NCI-H1092 treated with DMSO at 0.1 percent for 48 hours (cell line): Measurements from ENCODE around the gene XIRP2.
"Not testable (repeated sequence)": the region's sequence is repeated elsewhere in the genome, so short reads cannot be mapped to it uniquely, and the experiment has no call there.

ENCODE experiments used
- DNase-seq: peaks from one replicate; lab custom pipeline; 2025; lab: John Stamatoyannopoulos, UW

Gene XIRP2

DNA sequence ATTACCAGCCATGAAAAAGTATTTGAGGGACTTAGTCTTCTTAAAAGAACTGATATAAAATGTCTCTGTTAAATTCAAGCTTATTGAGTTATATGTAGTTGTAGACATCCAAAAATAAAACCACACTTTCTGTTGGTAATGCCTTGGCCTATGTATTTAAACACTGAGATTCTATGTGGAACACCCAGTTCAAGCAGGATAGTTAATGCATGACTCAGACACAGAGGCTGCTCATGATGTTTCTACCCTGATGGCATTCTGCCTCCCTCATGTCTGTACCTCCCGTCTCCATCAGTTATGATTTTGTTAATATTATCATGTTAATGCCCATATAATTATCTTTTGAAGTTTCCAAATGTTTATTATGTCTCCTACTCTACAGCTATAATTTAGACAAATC lies 164.5 kb downstream of the XIRP2 start:
- no peak for DNase-seq

DNA sequence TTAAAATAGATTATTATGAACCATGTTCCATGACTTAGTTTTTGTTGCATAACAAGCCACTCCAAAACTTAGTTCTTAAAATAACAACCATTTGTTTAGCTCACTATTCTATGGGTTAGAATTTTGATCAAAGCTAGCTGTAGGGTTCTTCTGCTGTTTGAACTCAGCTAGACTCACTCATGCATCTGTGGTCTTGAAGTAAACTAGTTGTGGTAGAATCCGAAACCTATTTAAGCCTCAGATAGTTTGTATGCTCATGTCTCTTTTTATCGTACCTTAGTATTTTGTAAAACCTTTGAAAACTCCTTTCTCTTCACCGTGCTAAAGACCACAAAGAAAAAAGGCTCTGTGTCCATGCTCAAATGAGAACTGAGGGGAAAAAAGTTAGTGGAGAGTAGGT lies 166.6 kb downstream of the XIRP2 start:
- DNase-seq: no peak

- no peak for DNase-seq
These were observed 169.2 kb downstream of the XIRP2 start for GRCh38 chr2:167057446-167057845.

DNA sequence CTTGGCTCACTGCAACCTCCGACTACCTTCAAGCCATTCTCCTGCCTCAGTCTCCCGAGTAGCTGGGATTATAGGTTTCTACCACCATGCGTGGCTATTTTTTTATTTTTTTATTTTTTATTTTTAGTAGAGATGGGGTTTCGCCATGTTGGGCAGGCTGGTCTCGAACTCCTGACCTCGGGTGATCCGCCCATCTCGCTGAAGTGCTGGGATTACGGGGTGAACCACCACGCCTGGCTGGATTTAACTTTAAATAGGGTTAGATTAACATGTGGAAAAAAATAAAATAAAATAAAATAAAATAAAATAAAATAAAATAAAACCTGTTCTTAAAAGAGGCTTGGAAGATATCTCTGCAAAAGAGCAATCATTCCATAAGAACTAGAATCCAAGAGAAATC lies 170.9 kb downstream of the XIRP2 start:
- no peak for DNase-seq

DNA sequence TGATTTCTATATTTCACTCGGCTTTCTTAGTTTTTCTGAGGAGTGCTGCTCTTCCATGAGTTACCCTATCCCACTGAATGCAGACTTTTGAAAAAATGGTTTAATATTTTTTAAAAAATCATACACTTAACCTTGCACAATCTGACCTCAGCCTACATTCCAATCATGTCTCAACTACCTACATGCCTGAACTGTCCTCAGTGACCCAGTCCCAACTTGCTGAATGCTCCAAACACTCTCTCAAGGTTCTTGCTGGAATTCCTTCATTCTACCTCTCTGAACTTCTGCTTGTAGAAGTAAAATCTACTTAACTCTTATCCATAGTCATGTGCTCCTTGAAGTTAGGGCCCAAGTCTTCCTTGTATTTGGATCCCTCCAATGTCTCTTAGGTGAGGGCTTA lies 181.6 kb downstream of the XIRP2 start:
- DNase-seq: no peak

DNA sequence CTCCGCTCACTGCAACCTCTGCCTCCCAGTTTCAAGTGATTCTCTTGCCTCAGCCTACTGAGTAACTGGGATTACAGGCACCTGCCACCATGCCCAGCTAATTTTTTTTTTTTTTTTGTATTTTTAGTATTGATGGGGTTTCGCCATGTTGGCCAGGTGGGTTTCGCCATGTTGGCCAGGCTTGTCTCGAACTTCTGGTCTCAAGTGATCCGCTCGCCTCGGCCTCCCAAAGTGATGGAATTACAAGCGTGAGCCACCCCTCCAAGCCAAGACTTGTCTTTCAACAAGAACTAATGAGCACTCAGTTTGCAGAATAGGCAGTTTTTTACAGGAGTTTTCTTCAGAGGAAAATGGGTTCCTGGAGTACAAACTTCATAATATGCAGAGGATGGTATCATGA lies 187.4 kb downstream of the XIRP2 start:
- not testable (repeated sequence) for DNase-seq

DNA sequence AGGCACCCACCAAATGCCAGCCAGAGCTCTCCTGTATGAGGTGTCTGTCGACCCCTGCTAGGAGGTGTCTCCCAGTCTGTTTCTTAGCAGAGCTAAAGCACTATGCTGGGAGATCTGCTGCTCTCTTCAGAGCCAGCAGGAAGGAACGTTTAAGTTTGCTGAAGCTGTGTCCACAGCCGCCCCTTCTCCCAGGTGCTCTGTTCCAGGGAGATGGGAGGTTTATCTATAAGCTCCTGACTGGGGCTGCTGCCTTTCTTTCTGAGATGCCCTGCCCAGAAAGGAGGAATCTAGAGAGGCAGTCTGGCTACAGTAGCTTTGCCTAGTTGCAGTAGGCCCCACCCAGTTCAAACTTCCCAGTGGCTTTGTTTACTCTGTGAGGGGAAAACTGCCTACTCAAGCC lies 210.7 kb downstream of the XIRP2 start:
- not testable (repeated sequence) for DNase-seq

GRCh38 chr2:167100506-167100905 lies 212.2 kb downstream of the XIRP2 start:
- no peak for DNase-seq

GRCh38 chr2:167103028-167103756 lies 214.9 kb downstream of the XIRP2 start:
- no peak for DNase-seq

- no peak for DNase-seq
These were observed 215.5 kb downstream of the XIRP2 start for GRCh38 chr2:167103757-167104133.

GRCh38 chr2:167104691-167105090 lies 216.4 kb downstream of the XIRP2 start:
- DNase-seq: no peak

DNA sequence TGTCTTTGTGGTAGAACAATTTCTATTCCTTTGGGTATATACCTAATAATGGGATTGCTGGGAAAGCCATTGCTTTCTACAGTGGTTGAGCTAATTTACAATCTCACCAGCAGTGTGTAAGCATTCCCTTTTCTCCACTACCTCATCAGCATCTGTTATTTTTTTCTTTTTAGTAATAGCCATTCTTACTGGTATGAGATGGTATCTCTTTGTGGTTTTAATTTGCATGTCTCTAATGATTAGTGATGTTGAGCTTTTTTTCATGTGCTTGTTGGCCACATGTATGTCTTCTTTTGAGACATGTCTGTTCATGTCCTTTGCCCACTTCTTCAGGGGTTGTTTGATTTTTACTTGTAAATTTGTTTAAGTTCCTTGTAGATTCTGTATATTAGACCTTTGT lies 221.4 kb downstream of the XIRP2 start:
- DNase-seq: not testable (repeated sequence)

DNA sequence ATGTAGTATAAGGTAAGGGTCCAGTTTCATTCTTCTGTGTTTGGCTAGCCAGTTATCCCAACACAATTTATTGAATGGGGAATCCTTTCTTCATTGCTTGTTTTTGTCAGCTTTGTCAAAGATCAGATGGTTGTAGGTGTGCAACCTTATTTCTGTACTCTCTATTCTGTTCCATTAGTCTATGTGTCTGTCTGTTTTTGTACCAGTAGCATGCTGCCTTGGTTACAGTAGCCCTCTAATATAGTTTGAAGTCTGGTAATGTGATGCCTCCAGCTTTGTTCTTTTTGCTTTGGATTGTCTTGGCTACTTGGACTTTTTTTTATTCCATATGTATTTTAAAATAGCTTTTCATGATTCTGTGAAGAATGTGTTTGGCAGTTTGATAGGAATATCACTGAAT lies 222.1 kb downstream of the XIRP2 start:
- DNase-seq: no peak

DNA sequence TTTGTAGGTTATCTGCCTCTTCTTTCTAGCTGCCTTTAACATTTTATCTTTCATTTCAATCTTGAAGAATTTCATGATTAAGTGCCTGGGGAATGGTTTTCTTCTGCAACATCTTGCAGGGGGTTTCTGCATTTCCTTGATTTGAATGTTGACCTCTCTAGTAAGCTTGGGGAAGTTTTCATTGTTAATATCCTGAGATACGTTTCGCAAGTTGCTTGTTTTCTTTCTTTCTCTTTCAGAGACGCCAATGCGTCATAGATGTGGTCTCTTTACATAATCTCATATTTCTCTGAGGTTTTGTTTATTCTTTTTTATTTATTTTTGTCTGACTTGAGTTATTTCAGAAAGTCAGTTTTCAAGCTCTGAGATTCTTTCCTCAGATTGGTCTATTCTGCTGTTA lies 225.7 kb downstream of the XIRP2 start:
- DNase-seq: no peak

GRCh38 chr2:167115541-167115940 lies 227.3 kb downstream of the XIRP2 start:
- DNase-seq: no peak

GRCh38 chr2:167122389-167122788 lies 234.1 kb downstream of the XIRP2 start:
- no peak for DNase-seq

GRCh38 chr2:167126165-167126564 lies 237.9 kb downstream of the XIRP2 start:
- no peak for DNase-seq

DNA sequence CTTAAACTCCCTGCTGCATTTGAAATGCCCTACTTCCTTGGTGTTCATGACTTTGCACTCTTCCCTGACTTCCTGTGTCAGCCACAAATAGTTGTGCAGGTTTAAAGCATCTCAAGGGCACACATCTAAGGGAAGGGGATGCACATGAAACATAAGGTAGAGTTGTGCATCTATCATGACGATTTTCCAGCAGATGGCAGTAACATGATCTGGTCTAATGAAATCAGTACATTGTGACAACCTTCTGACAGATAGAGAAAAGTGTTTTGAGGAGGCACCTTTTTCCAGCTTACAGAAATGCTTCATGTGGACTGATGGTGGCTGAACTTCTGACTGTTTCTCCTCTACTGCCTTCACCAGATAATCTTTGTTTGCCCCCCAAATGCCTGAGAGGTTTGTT lies 238.9 kb downstream of the XIRP2 start:
- no peak for DNase-seq

GRCh38 chr2:167128130-167128529 lies 239.8 kb downstream of the XIRP2 start:
- no peak for DNase-seq

DNA sequence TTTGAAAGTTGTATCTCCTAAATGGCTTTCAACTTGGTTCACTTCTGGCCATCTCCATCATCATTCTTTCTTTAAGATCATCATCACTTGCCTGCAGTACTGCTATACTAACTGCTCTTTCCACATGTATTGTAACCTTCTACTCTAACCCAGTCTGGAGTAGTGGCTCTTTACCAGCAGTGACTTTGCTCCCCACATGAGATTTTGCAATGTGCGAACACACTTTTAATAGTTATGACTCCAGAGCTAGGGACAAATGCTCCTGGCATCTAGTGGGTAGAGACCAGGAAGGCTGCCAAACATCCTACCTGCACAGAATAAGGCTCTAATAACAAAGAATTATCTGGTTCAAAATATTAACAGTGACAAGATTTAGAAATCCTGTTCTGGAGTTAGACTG lies 243.8 kb downstream of the XIRP2 start:
- DNase-seq: no peak

GRCh38 chr2:167132906-167133555 lies 244.8 kb downstream of the XIRP2 start:
- DNase-seq: no peak

DNA sequence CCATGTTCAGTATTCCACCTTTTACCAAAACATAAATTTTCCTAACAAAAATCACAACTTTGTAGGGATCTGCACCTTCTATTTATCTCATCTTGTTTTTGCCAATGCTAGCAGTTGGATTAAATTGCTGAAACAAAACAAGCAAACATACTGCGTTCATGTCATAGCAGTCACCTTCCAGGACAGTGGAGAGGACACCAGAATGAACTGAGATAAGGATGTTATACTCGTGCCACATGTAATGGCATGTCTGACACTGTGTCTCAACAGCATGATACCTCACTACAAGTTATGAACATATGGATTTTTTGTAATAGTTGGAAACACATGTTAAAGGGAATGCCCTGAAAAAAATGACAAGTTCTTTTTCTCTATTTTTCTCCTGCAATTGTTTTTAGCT lies 245.3 kb downstream of the XIRP2 start:
- no peak for DNase-seq

DNA sequence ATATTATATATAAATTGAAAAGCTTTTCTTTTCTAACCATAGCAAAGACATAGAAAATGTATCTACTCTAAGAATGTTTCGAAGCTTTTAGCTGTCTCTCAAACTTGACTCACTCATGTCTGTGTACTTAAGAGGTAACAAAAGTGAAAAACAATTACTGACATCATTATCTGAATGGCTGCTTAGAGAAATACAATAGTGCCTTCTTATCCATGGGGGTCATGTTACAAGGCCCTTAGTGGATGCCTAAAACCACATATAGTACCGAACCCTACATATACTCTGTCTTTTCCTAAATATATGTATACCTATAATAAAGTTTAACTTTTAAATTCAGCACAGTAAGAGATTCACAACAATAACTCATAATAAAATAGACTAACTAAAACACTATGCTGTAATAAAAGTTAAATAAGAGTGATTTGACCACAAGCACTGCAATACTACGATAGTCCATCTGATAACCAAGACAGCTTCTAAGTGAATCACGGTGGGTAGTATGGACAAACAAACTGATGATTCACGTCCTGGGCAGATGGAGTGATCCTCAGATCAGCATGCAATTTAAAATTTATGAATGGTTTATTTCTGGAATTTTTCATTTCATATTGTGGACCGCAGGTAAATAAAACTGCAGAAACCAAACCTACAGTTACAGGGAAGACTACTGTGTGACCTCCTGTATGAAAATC lies 246.2 kb downstream of the XIRP2 start:
- no peak for DNase-seq
